Measurements from ENCODE around the gene ARG2.

ARG2 gene

DNA sequence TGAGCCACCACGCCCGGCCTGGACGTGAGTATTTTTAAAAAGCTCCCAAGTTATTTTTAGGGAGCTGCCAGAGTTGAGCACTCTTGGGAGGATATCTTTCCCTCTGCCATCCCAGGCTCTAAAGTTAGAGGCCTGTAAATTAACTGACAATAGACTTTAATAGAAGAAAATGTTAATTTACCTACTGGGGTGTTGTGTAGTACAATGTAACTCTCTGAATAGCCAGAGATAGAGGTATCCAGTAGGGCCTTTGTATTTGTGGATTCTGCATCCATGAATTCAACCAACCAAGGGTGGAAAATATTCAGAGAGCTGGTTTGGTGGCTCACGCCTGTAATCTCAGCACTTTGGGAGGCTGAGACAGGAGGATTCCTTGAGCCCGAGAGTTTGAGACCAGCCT lies 12.1 kb upstream of the ARG2 start:
- TF ChIP-seq, protein P1, sequence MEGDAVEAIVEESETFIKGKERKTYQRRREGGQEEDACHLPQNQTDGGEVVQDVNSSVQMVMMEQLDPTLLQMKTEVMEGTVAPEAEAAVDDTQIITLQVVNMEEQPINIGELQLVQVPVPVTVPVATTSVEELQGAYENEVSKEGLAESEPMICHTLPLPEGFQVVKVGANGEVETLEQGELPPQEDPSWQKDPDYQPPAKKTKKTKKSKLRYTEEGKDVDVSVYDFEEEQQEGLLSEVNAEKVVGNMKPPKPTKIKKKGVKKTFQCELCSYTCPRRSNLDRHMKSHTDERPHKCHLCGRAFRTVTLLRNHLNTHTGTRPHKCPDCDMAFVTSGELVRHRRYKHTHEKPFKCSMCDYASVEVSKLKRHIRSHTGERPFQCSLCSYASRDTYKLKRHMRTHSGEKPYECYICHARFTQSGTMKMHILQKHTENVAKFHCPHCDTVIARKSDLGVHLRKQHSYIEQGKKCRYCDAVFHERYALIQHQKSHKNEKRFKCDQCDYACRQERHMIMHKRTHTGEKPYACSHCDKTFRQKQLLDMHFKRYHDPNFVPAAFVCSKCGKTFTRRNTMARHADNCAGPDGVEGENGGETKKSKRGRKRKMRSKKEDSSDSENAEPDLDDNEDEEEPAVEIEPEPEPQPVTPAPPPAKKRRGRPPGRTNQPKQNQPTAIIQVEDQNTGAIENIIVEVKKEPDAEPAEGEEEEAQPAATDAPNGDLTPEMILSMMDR (IDR thresholded peaks at IDR 0.05), result no peak
- no peak overlapping the region for H3K9ac ChIP-seq

DNA sequence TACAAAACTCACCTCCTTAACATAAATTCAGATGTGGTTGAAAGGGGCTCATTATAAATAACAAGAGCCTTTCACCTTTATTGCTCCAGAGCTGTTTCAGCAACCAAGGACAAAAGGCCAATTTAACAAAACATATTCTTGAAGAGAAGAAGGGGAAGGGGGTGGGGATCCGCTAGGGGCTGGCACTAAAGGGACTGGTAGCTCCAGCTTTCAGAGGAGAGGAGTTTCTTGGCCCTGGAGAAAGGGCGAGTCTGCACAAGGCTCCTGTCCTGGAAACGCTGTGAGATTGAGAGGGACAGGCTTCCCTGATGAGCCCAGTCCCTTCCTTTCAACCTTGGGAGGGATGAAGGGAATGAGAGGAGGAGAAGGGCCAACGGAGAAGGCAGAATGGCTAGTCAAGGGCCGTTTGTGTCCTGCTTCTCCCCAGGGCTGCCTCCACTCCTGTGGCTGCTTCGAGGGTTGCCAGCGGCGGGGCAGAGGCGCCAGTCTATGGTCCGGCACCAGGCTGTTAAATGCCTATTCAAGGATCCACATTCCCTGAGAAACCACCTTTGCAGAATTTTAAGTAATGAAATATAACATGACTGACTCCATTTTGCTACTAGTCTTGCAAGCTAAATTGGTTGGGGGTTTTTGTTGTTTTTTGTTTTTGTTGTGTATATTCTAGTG lies 9.9 kb upstream of the ARG2 start:
- no peaks in the 10 kb centered on the region for H3K36me3 ChIP-seq (ENCODE audit: control insufficient read depth, insufficient read depth, low read length)
- H2AFZ ChIP-seq, result no peak overlapping the region
- TF ChIP-seq, protein P1 (IDR thresholded peaks at IDR 0.05), result no peak
- H3K9ac ChIP-seq, result no peak overlapping the region
- H3K79me2 ChIP-seq, result no peaks in the 10 kb centered on the region
- no peak overlapping the region for H3K4me3 ChIP-seq (ENCODE audit: low read depth, low read length)
- H3K4me1 ChIP-seq, result no peaks in the 10 kb centered on the region
- H3K4me2 ChIP-seq (ENCODE audit: low read length), result no peak overlapping the region
- no peaks in the 10 kb centered on the region for H3K9me3 ChIP-seq (ENCODE audit: control insufficient read depth, low read length)
- no peaks in the 10 kb centered on the region for H3K27me3 ChIP-seq (ENCODE audit: control insufficient read depth, insufficient read depth, low read length)
- no peak overlapping the region for H3K27ac ChIP-seq

More for the DNA sequence above, 12.1 kb upstream of the ARG2 start:
- no peak overlapping the region for H2AFZ ChIP-seq
- no peaks in the 10 kb centered on the region for H3K79me2 ChIP-seq
- no peaks in the 10 kb centered on the region for H3K36me3 ChIP-seq (ENCODE audit: control insufficient read depth, insufficient read depth, low read length)
- H3K27ac ChIP-seq, result no peak overlapping the region
- no peaks in the 10 kb centered on the region for H3K4me1 ChIP-seq
- H3K27me3 ChIP-seq (ENCODE audit: control insufficient read depth, insufficient read depth, low read length), result no peaks in the 10 kb centered on the region
- no peaks in the 10 kb centered on the region for H3K9me3 ChIP-seq (ENCODE audit: control insufficient read depth, low read length)
- H3K4me2 ChIP-seq (ENCODE audit: low read length), result no peak overlapping the region
- H3K4me3 ChIP-seq (ENCODE audit: low read depth, low read length), result no peak overlapping the region

DNA sequence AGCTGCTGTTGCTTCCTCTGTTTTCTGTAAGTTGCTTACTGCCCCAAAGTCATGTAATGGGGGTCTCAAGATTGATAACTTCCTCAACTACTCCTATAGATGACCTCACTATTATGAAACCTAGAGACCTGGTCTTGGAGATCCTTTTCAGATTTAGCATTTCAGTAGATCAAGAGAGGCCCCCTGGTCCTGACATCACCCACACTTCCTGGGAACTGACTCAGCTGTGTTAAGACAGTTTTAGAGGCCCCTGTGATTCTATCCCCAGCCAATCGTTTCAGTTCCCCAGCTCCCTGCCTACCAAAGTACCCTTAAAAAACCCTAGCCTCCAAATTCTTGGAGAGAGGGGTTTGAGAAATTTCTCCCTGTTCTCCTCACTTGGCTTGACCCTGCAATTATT lies 9.2 kb upstream of the ARG2 start:
- H3K27me3 ChIP-seq (ENCODE audit: control insufficient read depth, insufficient read depth, low read length), result no peaks in the 10 kb centered on the region
- H3K36me3 ChIP-seq (ENCODE audit: control insufficient read depth, insufficient read depth, low read length), result no peaks in the 10 kb centered on the region
- no peaks in the 10 kb centered on the region for H3K4me1 ChIP-seq
- H3K79me2 ChIP-seq, result no peaks in the 10 kb centered on the region
- H3K4me3 ChIP-seq (ENCODE audit: low read depth, low read length), result no peak overlapping the region
- H3K27ac ChIP-seq, result no peak overlapping the region
- H2AFZ ChIP-seq, result no peak overlapping the region
- H3K9me3 ChIP-seq (ENCODE audit: control insufficient read depth, low read length), result no peaks in the 10 kb centered on the region
- TF ChIP-seq, protein P1 (IDR thresholded peaks at IDR 0.05), result no peak
- no peak overlapping the region for H3K9ac ChIP-seq
- no peak overlapping the region for H3K4me2 ChIP-seq (ENCODE audit: low read length)

DNA sequence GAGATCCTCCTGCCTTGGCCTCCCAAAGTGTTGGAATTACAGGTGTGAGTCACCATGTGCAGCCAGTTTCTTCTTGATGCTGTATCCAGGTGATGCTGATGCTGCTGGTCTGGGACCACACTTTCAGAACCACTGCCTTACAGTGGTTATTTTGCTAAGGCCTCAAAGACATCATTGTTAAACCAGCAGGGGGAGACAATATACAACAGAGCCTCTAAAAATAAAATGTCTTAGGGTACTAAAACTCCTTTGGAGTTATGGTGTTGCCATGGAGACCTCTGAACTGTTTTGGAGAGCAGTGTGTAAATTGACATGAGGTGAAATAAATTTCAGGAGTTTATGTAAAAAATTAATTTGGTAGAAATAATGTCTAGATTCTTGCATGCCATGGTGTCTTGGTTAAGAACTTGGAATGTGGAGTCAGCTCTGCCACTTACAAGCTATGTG lies 1.1 kb upstream of the ARG2 start:
- Histone ChIP-seq H3K4me1 (peaks cover 16% of the 10 kb centered on the region), H3K4me3 (ENCODE audit: low read depth, low read length) (peak overlapping the region; percentile 80), H3K4me2 (ENCODE audit: low read length) (peak overlapping the region; percentile 75), H3K9ac (no peak overlapping the region), H2AFZ (no peak overlapping the region), H3K27ac (peak overlapping the region; percentile 93), H3K36me3 (ENCODE audit: control insufficient read depth, insufficient read depth, low read length) (no peaks in the 10 kb centered on the region), H3K9me3 (ENCODE audit: control insufficient read depth, low read length) (no peaks in the 10 kb centered on the region), H3K79me2 (no peaks in the 10 kb centered on the region), H3K27me3 (ENCODE audit: control insufficient read depth, insufficient read depth, low read length) (no peaks in the 10 kb centered on the region)
- TF ChIP-seq, protein P1 (IDR thresholded peaks at IDR 0.05), result peak; percentile 80

DNA sequence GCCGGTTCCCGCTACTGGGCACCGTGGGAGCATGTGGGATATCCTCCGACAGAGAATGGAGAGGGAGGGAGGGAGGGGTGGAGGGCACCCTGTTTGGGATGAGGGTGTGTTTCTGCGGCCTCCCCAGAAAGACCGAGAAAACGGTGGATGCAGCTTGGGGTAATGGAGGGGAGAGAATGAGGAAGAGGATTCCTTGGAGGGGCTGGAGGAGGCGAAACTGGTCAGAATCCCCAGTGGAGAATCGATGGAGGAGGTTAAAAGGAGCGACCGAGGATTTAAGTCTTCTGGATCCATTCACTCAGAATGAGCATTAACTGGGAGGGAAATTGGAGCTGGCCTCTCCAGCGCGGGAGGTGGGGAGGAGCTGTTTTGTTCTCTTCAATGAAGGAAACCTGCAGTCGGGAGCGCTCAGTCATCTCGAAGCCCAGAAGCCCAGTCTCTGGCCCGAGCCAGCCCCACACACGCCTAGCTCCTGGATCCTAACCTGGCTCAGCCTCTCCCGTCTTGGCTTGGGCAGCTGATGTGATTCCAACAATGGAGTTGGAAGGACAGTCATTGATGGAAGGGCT lies 581 bp downstream of the ARG2 start:
- no peaks in the 10 kb centered on the region for H3K9me3 ChIP-seq (ENCODE audit: control insufficient read depth, low read length)
- H3K36me3 ChIP-seq (ENCODE audit: control insufficient read depth, insufficient read depth, low read length), result no peaks in the 10 kb centered on the region
- H3K9ac ChIP-seq, result peak overlapping the region; percentile 62
- TF ChIP-seq, protein P1 (IDR thresholded peaks at IDR 0.05), result no peak
- no peaks in the 10 kb centered on the region for H3K27me3 ChIP-seq (ENCODE audit: control insufficient read depth, insufficient read depth, low read length)
- H3K4me2 ChIP-seq (ENCODE audit: low read length), result peak overlapping the region; percentile 75
- peaks cover 23% of the 10 kb centered on the region for H3K4me1 ChIP-seq
- H2AFZ ChIP-seq, result peak overlapping the region; percentile 81
- peak overlapping the region; percentile 80 for H3K4me3 ChIP-seq (ENCODE audit: low read depth, low read length)
- H3K27ac ChIP-seq, result peak overlapping the region; percentile 93
- H3K79me2 ChIP-seq, result peaks cover 16% of the 10 kb centered on the region
